DND-41 (cell line): Measurements from ENCODE around the gene ZMYND10.

Source experiments
- ATAC-seq: fragments of 200-7000 bp; cut with Tn5 transposase; 3 replicates; pipeline ENCODE4 v1.9.1; 2021; ENCODE audit warnings: low read depth; ENCODE audit not compliant: insufficient read depth
- DNase-seq: peaks from one replicate; pipeline ENCODE4 v3.0.0-alpha.2; 2020
- H2AFZ ChIP-seq: 2 replicates; pipeline ENCODE4 v1.6.0; 2012; ENCODE audit warnings: low read depth, low read length
- H3K27ac ChIP-seq: 2 replicates; pipeline ENCODE4 v1.5.1; 2012; ENCODE audit warnings: low read length, inconsistent platforms
- H3K27me3 ChIP-seq: fragments of 200-600 bp; sonication (generic); 2 replicates; pipeline ENCODE4 v1.6.0; 2012; ENCODE audit warnings: low read length, mild to moderate bottlenecking, inconsistent platforms; ENCODE audit not compliant: insufficient read depth, poor library complexity
- H3K36me3 ChIP-seq: 2 replicates; pipeline ENCODE4 v1.5.1; 2012; ENCODE audit warnings: low read length, inconsistent platforms; ENCODE audit not compliant: insufficient read depth
- H3K4me1 ChIP-seq: 2 replicates; pipeline ENCODE4 v1.5.1; 2012; ENCODE audit warnings: mild to moderate bottlenecking, low read length; ENCODE audit not compliant: insufficient read depth
- H3K4me2 ChIP-seq: 2 replicates; pipeline ENCODE4 v1.6.0; 2012; ENCODE audit warnings: mild to moderate bottlenecking, moderate library complexity, low read length, inconsistent platforms; ENCODE audit not compliant: insufficient read depth
- H3K4me3 ChIP-seq, 2 experiments: fragments of 200-600 bp in 1 of 2; shearing (Covaris generic) in 1 of 2; 2 replicates each; pipeline ENCODE4 v1.5.1; 2012 to 2016; ENCODE audit warnings: inconsistent platforms in 2 of 2, low read length in 2 of 2, mild to moderate bottlenecking in 2 of 2, low read depth in 1 of 2, moderate library complexity in 1 of 2
- H3K79me2 ChIP-seq: 2 replicates; pipeline ENCODE4 v1.6.0; 2012; ENCODE audit warnings: low read length, inconsistent platforms; ENCODE audit not compliant: insufficient read depth
- H3K9ac ChIP-seq: 2 replicates; pipeline ENCODE4 v1.6.0; 2012; ENCODE audit warnings: low read depth, mild to moderate bottlenecking, inconsistent platforms, low read length, moderate library complexity
- H3K9me3 ChIP-seq: 2 replicates; pipeline ENCODE4 v1.5.1; 2012; ENCODE audit warnings: low read length, moderate library complexity, mild to moderate bottlenecking, inconsistent platforms; ENCODE audit not compliant: insufficient read depth, severe bottlenecking
- H4K20me1 ChIP-seq: 2 replicates; pipeline ENCODE4 v1.6.0; 2012; ENCODE audit warnings: low read length; ENCODE audit not compliant: insufficient read depth
- EZH2 ChIP-seq: IDR thresholded peaks from 3 replicates; pipeline ENCODE4 v1.6.1; 2012; ENCODE audit warnings: borderline replicate concordance, low read depth, mild to moderate bottlenecking, moderate library complexity, low read length, inconsistent platforms; ENCODE audit not compliant: severe bottlenecking
- TF ChIP-seq, protein P1 (sequence below): IDR thresholded peaks from 2 replicates; pipeline ENCODE4 v1.5.1; 2012; ENCODE audit warnings: borderline replicate concordance, low read length, moderate library complexity, mild to moderate bottlenecking; ENCODE audit not compliant: poor library complexity, severe bottlenecking; ENCODE audit errors: extremely low read depth

ZMYND10 gene

DNA sequence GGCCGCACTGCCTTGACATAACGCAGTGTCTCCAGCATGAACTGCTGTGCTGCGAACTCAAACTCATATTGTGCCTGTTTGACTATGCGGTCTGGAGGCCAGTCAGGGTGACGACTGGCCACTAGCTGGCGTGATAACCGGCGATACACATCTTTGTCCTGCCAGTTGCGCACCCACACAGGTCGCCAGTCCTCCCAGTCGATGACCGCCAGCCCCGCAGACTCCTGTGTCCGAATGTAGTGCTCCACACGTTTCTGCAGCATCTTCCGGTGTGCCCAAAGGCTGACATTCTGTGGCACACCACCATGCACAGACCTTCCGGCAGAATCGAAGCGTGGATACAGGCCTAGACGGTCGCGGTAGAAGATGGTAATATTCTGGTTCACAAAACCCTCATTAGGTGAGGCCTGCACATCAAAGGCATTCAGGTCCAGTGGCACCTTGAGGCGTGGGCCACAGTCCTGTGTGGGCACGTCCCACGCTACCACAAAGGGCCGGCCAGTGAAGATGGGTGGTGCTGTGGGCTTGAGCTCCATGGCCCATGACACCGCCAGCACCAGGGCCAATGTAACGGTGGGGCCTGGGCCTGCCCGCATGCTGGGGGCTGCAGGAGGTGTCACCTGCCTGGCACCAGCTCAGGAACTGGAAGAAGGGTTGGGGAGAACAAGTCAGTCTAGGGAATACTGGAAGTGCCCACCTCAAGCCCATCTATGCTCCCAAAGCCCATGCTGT, 25.5 kb downstream of the ZMYND10 start:
- H3K27ac ChIP-seq: peak overlapping the region; percentile 100
- H3K4me1 ChIP-seq: peaks cover 42% of the 10 kb centered on the region
- peak overlapping the region; percentile 44 to 74; a peak in 3 of 4 replicates for H3K4me3 ChIP-seq
- DNase-seq (no peak), ATAC-seq (no peak)
- peaks cover 24% of the 10 kb centered on the region for H3K79me2 ChIP-seq
- peak overlapping the region; percentile 78 for H3K4me2 ChIP-seq
- no peaks in the 10 kb centered on the region for H3K27me3 ChIP-seq
- peak overlapping the region; percentile 100 for H2AFZ ChIP-seq
- peaks cover 19% of the 10 kb centered on the region; the same call in 1 of the 2 replicates for H4K20me1 ChIP-seq
- H3K9me3 ChIP-seq: no peaks in the 10 kb centered on the region
- H3K9ac ChIP-seq: peak overlapping the region; percentile 62
- no peak for TF ChIP-seq EZH2
- TF ChIP-seq, protein P1, sequence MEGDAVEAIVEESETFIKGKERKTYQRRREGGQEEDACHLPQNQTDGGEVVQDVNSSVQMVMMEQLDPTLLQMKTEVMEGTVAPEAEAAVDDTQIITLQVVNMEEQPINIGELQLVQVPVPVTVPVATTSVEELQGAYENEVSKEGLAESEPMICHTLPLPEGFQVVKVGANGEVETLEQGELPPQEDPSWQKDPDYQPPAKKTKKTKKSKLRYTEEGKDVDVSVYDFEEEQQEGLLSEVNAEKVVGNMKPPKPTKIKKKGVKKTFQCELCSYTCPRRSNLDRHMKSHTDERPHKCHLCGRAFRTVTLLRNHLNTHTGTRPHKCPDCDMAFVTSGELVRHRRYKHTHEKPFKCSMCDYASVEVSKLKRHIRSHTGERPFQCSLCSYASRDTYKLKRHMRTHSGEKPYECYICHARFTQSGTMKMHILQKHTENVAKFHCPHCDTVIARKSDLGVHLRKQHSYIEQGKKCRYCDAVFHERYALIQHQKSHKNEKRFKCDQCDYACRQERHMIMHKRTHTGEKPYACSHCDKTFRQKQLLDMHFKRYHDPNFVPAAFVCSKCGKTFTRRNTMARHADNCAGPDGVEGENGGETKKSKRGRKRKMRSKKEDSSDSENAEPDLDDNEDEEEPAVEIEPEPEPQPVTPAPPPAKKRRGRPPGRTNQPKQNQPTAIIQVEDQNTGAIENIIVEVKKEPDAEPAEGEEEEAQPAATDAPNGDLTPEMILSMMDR: no peak
- H3K36me3 ChIP-seq: peaks cover 52% of the 10 kb centered on the region

DNA sequence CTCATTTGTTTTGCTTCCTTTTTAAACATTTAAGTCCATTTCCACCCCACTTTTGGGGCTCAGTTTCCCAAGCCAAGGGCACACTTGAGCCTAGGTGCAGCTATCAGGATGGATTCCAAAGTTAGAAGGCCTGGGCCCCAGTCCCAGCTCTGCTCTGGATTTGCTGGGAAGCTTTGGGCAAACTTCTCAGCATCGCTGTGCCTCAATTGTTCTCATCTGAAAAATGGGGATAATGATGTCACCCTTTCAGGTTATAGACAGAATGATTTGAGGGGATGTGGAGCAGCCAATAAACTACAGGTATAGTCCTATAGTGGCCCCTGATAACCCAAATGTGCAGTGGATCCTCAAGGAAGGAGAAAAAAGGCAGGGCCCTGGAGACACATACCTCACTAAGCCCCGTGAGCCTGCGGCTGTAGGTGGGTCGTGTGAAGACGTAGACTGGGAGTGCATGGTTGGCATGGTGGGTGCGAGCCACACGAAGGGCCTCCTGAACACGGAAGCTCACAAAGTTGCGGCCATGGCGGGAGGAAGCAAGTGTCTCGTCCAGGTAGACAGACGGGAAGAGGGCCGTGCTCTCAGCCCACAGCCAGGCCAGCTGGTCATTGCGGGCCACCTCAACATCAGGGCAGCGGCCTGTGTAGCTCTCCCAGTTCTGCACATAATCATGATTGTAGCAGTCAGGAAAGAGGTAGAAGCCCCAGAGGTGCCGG, 26.2 kb downstream of the ZMYND10 start:
- peaks cover 24% of the 10 kb centered on the region for H3K79me2 ChIP-seq
- no peak overlapping the region for H3K27ac ChIP-seq
- H3K4me1 ChIP-seq: peaks cover 42% of the 10 kb centered on the region
- H4K20me1 ChIP-seq: peaks cover 19% of the 10 kb centered on the region; the same call in 1 of the 2 replicates
- DNase-seq (no peak), ATAC-seq (no peak)
- no peak overlapping the region for H2AFZ ChIP-seq
- TF ChIP-seq, protein P1: no peak
- no peak for TF ChIP-seq EZH2
- peak overlapping the region in 1 of 2 experiments; percentile 74; a peak in 2 of 4 replicates for H3K4me3 ChIP-seq
- H3K9me3 ChIP-seq: no peaks in the 10 kb centered on the region
- H3K4me2 ChIP-seq: peak overlapping the region; percentile 78; the same call in 1 of the 2 replicates
- no peak overlapping the region for H3K9ac ChIP-seq
- H3K27me3 ChIP-seq: no peaks in the 10 kb centered on the region
- peaks cover 48% of the 10 kb centered on the region for H3K36me3 ChIP-seq

DNA sequence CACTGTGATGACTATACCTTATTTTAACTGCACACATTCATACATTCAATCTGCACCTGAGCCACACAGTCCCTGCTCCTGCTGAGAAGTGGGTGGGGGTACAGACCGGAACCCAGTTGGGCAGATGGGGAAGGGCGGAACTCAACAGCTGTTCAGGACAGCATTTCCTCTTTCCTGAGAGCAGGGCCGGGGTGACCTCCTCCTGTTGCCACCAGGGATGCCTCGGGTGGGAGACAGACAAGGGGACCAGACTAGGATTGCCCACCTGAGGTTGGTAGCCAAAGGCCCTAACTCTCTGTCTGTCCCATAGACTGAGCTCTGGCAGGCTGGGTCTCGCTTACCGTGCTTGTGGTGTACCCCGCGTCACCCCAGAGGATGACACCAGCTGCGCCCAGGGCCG, 26.9 kb downstream of the ZMYND10 start:
- no peak overlapping the region for H3K27ac ChIP-seq
- H3K9ac ChIP-seq: no peak overlapping the region
- H3K4me1 ChIP-seq: peaks cover 42% of the 10 kb centered on the region
- H3K36me3 ChIP-seq: peaks cover 44% of the 10 kb centered on the region
- no peaks in the 10 kb centered on the region for H3K9me3 ChIP-seq
- ATAC-seq (no peak), DNase-seq (no peak)
- TF ChIP-seq, protein P1: no peak
- TF ChIP-seq EZH2: no peak
- H3K4me2 ChIP-seq: peak overlapping the region; percentile 78; the same call in 1 of the 2 replicates
- peaks cover 24% of the 10 kb centered on the region for H3K79me2 ChIP-seq
- no peak overlapping the region for H3K4me3 ChIP-seq
- H2AFZ ChIP-seq: no peak overlapping the region
- H3K27me3 ChIP-seq: no peaks in the 10 kb centered on the region
- peaks cover 19% of the 10 kb centered on the region; the same call in 1 of the 2 replicates for H4K20me1 ChIP-seq
